HG03108 (cell line): ENCODE data around the gene DNAJC3.
"Not testable (repeated sequence)": the region's sequence is repeated elsewhere in the genome, so short reads cannot be mapped to it uniquely, and the experiment has no call there.

Experiments
- ATAC-seq: cut with Tn5 transposase; IDR thresholded peaks from one replicate; pipeline ENCODE4 v1.9.1; 2021; ENCODE audit warnings: moderate library complexity; ENCODE audit not compliant: unreplicated experiment

The DNAJC3 gene

DNA sequence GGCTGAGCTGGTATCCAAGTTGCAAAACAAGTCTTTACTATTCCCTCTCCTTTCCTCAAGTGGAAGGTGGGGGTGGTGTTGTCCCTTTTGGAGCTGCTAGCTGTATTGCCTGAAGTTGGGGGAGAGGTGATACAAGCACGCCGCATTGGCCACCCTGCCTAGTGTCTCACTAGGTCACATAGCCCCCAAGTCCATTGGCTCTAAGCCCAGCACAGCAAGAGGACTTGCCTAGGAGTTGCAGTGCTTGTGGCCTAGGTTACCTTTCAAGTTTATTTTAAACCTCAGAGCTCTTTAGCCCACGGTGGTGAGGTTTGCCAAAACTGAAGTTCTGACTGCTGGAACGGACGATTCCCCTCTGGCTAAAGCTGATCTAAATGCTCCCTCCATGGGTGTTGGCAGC lies 5.3 kb upstream of the DNAJC3 start:
- no peak for ATAC-seq

DNA sequence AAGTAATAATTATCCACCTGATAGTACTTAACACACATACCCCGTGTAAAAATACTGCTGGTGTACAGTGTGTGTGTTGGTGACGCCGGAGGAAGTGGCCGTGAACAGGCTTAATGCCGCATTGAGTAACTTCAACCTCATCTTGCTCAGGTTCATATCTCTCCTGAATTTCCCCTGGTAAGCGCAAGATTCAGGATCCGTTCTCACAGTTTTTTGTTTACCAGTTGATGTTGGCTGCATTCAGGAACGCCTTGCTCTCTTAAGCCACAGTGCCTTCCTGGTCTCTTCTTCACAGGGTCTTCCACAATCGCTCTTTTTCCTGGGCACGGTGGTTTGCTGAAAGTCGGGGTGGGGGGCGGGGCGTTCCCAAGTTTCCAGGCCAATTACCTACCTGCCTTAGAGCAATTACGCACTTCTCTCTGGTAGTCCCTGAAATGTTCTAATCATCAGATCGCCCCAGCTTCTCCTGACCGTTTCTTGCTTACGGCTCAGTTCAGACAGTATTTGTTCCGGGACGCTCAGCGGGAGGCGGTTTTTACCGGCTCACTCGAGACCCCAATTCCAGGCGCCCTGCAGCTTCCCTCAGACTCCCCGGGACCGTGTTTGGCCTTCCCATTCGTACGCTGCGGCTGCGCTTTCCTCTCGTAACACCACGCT lies 706 bp upstream of the DNAJC3 start:
- ATAC-seq, result no peak

DNA sequence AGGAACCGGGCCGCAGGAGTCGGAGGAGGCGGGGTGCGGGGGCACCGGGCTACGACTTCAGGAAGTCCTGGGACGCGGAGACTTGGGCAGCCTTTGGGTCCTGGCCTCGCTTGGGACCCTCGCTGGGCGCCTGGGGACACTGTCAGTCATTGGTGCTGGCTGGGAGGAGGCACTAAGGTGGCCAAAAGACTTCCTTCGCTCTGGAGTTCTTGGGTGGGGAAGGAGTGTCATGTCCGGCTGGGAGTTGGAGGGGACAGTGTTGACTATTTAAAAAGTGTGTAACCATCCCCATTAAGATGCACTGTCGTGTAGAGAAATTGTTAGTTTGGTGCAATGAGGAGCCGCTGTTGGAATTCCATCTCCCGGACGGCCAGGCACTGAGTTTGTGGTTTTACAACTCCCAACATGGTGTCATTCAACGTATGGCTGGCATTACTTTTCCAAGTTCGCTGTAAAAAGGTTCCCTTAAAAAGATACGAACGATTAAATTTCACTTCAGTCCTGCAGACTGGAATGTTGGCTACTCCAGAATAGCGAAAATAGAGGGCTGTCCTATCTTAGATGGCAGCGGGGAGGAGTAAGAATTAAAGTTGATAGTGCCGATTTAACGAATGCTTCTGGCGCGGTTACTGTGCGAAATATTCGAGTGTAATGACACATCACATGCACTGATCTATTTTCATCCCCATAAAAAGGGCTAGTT lies 776 bp downstream of the DNAJC3 start:
- no peak for ATAC-seq

DNA sequence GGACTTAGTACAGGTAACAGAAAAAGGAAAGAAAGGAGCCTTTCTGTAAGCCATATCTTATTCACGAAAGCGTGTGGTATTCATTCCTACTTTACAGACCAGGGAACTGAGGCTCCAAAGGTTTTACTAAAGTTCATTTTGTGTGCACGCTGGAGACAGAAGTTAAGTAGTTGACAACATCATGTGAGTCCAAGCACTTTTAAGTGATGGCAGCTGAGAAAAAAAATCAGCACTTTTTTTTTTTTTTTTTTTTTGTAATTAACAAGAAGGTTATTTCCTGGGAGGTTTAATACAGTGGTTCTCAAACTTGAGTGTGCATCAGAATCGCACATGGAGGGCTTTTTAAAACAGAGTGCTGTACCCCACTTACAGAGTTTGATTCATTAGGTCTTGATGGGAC lies 2.0 kb downstream of the DNAJC3 start:
- ATAC-seq, result no peak

DNA sequence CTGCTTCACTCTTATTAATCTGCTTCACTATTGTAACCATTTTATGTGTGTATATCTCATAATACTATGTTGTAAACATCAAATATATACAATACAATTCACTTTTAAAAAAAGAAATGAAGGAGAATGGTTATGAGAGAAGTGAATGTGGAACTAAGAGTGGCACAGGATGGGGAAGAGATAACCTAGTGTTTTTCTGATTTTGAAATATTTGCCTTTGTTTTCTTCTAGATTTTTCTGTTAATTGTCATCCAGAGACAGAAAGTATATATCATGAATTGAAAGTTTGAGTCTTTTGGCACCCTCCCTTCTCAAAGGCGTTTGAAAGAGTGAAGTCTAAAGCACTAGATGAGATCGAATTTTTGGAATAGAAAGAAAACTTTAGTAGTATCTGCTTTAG lies 2.8 kb downstream of the DNAJC3 start:
- no peak for ATAC-seq

DNA sequence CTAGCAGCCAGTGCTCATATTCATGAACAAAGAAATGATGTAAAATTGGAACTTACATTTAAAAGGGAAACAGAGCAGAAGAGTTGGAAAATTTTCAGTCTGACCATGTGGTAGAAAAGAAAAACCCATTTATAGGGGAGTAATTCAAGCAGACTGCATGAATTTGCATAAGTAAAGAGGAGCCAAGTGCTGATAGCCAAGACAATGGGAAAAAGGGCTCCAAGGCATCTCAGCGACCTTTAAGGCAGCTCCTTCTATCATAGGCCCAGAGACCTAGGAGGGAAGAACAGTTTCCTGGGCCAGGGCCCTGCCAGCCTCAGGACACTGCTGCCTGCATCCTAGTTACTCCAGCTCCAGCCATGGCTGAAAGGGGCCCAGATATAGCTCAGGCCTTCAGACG lies 7.5 kb downstream of the DNAJC3 start:
- no peak for ATAC-seq

DNA sequence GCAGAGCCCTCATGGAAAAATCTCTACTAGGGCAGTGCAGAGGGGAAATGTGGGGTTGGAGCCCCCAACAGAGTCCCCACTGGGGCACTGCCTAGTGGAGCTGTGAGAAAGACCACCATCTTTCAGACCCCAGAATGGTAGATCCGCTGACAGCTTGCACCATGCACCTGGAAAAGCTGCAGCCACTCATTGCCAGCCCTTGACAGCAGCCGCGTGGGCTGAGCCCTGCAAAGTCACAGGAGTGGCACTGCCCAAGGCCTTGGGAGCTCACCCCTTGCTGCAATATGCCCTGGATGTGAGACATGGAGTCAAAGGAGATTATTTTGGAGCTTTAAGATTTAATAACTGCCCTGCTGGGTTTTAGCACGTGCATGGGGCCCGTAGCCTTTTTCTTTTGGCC lies 8.0 kb downstream of the DNAJC3 start:
- not testable (repeated sequence) for ATAC-seq

DNA sequence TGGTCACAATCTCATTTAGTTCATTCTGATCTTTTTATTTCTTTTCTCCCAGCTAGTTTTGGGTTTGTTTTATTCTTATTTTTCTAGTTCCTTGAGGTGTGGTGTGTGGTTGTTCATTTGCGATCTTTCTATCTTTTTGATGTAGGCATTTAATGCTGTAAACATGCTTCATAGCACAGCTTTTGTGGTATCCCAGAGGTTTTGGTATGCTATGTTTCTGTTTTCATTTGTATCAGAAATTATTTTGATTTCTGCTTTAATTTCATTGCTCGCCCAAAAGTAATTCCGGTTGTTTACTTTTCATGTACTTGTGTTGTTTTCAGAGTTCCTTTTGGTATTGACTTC lies 12.6 kb downstream of the DNAJC3 start:
- ATAC-seq, result no peak

DNA sequence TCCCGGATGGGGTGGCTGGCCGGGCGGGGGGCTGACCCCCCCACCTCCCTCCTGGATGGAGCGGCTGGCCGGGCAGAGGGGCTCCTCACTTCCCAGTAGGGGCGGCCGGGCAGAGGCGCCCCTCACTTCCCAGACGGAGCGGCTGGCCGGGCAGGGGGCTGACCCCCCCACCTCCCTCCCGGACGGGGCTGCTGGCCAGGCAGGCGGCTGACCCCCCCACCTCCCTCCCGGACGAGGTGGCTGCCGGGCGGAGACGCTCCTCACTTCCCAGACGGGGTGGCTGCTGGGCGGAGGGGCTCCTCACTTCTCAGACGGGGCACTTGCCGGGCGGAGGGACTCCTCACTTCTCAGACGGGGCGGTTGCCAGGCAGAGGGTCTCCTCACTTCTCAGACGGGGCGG lies 14.0 kb downstream of the DNAJC3 start:
- ATAC-seq, result not testable (repeated sequence)

DNA sequence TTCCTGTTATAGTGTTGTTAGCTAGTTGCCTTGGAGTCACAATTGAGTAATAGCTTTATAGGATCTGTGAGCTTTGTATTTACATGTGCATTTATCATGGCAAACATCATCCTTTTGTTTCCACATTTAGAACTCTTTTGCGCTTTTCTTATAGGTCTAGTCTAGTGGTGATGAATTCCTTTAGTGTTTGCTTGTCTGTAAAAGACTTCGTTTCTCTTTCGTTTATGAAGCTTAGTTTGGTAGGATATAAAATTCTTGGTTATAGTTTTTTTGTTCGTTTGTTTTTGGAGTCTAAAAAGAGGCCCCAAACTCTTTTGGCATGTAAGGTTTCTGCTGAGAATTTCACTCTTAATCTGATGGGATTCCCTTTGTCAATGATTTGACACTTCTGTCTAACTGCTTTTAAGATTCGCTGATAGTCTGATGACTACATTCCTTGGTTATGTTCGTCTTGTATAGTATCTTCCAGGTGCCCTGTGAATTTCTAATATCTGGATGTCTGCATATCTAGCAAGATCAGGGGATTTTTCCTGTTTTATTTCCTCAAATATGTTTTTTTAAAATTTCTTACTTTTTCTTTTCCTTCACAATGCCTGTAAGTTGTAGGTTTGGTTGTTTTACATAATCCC lies 20.2 kb downstream of the DNAJC3 start:
- ATAC-seq, result no peak

DNA sequence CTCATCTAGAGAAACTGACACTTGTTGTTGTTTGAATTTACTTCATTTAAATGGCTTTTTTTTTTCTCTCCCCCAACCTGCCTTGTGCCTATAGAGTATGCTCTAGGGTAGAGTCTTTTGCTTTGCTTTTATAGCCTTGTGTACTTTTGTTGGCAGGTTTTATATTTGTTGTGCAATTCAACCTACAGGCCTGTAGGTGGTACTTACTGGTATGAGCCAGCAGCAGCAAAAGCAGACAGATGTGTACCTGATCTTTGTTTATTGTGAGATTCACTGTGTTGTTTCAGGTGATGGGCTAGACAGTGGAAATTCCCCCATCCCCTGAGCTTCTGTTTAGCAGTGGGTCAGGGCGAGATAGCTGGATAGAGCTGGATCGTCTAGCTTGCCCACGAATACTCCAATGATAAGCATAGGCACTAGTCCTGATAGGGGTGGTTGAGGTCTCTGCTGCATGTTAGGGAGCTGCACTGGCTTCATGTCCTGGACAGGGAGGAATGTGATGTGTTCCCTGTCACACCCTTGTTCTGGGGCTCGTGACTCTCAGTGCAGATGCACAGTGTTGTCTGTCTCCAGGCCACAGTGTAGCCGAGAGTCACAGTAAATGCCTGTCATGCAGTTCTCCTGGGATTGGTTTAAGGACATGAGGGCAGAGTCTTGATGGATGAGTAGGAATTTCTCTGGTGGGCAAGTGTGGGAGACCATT lies 21.3 kb downstream of the DNAJC3 start:
- no peak for ATAC-seq

DNA sequence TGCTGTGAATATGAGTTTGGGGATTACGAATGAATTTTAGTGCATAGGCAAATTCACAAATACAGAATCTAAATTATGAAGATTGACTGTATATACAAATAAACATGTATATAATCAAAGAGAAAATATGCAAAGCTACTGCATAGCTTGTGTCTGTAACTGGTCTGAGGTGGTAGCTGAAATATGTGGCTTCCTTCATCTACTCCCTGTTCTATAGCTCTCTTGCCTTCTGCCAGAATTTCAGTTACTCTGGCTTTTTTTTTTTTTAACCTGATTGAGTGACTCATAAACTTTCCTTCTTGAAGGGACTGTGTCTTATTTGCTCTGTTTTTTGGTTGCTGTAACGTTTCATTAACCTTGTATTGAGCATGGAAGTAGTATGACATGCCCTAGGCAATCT lies 26.6 kb downstream of the DNAJC3 start:
- ATAC-seq, result no peak

DNA sequence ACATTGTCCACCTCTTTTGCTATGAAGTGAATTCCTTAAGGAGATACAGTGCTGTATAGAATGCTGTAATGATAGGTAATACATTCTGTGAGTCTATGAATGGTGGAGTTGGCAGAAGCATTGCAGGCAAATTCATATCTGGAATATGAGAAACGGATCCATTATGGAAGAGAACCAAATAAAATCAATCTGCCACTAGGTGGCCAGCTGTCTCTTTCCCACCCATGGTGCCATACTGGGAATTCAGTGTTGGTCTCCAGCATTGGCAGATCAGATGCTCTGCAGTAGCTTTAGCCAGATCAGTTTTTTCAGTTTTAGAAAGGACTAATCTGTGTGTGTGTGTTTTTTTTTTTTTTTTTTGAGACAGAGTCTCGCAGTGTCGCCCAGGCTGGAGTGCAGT lies 27.6 kb downstream of the DNAJC3 start:
- ATAC-seq, result no peak

DNA sequence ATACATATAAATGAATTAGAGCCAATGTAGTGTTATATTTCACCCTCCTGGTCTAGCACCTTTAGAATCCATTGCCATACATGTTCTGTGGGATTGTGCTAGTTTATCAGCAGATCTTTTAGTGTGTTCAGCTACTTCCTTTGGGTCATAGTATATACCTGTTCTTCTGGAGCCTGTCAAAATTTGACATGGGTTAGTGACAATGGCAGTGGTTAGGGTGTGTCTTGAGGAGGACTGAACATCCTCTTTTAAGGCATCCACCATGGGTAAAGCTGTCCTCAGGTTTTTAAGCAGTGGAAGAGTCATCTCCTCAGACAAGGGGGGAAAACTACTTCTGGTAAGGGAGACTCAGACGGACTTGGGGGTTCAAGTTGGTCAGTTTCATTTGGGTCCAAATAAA lies 29.4 kb downstream of the DNAJC3 start:
- ATAC-seq, result no peak

DNA sequence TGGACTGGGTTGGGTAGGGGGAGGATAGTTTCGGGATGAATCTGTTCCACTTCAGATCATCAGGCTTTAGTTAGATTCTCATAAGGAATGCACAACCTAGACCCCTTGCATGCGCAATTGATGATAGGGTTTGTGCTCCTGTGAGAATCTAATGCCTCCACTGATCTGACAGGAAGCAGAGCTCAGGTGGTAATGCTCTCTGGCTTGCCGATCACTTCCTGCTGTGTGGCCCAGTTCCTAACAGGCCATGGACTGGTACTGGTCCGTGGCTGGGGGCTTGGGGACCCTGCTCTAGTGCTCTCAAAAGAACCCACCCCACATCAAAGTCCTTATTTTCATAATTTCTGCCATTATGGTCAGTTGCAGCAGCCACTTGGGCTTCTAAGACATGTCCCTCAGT lies 30.1 kb downstream of the DNAJC3 start:
- ATAC-seq, result no peak

DNA sequence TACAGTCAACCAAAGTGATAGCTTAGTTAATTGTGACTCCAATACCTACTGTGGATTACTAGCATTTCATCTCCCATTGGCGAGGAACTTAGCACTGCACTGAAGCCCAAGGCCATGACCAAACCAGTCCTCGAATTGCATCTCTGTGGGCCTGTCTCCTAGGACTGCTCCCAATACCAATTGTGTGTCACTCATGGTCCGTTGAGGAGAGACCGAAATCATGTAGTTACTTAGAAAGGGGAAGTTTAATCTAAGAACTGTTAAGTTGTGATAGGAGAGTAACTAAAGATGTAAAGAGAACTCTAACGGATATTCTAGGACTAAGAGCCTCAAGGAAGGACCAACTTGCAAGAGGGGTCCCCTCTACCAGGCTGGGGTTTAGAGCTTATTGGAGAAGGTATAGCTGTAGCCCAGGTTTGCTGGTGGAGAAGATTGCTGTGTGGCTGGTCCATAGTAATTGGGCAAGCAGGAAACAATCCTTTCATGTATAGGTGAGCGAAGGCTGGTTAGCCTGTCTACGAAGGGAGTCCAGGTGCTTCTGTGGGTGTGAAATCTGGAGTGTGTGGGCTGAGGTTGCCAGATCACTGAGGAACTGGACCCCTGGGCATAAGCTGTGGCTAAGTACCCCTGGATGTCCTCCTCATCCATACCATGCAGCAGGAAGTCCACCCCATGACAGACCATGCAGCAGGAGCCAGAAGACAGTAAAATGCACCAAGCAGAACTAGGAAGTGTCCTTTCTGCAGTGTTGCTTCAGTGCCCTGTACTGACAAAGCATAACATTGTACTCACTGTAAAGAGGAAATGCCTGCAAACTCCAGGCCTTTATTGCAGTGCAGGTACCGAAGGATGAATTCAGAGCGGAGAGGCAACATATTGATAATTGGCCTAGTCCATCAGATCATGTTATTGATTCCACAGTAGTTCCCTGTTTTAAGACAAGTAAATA lies 30.8 kb downstream of the DNAJC3 start:
- no peak for ATAC-seq

DNA sequence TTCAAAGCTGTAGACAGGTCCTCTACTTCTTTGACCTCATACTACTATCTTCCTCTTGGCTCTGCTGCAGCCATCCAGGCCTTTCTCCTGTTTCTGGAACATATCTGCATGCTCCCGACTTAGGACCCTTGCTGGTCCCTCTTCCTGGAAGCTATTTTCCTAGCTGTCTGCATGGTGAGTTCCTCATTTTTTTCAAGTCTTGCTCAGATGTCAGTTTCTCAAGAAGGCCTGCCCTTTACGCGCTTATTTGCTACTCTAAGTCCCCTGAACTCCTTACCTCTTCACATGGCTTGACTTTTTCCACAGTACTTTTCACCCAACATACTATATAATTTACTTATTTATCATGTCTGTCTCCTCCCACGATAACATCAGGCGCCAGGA lies 31.4 kb downstream of the DNAJC3 start:
- ATAC-seq, result no peak

DNA sequence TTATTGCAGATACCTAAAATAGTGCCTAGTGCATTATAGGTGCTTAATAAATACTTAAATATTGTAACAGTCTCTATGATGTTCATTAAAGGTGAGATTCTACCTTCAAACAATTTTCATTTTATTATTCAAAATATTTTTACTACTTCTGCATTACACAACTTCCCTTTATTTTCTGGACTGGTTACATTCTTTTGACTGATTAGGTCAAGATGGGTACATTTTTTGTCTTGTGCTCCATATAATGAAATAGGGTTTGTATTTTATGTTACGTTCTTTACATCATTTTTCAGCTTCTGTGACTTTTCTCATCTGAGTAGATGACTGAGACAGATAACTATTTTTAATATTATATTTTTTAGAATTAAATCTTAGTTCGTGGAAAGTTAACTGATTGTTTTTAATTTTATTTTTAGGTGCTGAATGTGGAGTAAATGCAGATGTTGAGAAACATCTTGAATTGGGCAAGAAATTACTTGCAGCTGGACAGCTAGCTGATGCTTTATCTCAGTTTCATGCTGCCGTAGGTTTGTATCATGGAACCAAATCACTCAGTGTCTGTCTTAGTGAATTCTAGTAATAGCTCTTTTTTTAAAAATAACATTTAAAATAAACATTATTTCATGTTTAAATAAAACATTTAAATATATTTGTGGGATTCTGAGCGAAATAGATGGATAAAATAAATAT lies 32.0 kb downstream of the DNAJC3 start:
- ATAC-seq, result no peak

DNA sequence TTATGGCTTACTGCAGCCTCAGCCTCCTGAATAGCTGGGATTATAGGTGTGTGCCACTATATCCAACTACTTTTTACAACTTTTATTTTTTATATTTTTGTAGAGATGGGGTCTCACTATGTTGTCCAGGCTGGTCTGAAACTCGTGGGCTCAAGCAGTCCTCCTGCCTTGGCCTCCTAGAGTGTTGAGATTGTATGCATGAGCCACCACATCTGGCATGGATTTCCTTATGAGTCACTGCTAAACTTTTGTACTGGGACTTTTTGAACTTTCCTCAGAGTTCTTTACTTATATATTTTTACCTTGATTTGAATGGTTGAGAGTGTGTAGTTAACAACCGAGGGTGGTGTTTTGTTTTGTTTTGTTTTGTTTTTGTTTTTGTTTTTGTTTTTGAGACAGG lies 33.4 kb downstream of the DNAJC3 start:
- ATAC-seq, result no peak

DNA sequence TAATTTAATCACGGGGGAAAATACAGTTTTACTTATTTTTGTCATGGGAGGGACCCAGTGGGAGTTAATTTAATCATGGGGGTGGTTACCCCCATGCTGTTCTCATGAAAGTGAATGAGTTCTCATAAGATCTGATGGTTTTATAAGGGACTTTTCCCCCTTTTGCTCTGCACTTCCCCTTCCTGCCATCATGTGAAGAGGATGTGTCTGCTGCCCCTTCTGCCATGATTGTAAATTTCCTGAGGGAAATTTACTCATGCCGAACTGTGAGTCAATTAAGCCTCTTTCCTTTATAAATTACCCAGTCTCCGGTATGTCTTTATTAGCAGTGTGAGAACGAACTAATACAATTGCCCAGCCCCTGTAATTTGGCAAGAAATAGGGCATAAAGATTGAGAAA lies 35.9 kb downstream of the DNAJC3 start:
- ATAC-seq, result not testable (repeated sequence)
